ENCODE results near the gene PARD3B.

DNA sequence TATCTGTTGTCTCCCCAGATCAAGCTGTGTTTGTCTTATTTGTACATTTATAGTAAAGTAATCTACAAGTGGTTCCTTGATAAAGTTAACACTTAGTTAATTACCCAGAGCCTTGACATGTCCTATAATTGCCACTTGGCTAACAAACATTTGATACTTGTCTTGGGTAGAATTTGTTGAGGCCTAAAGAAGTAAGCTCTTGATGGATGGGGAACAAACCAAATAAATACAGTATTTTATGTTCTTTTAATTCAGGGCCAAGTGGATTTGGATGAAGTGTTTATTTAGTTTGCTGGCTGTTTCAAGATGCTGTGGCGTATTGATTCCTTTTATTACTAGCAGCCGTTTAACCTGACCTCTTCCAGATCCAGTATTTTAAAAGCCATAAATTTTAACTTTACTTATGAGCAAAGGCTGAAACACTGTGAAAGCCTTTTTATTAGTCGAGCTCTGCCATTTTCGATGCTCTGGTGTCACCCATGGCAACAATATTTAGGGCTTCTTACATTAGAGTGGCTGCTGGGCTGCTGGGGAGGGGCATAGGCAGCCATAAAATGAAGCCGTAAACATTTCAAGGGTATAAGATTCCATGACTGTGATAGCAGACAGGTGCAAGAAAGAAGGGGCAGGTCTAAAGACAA is 735.4 kb downstream of the PARD3B start:
- TF ChIP-seq, protein P1, sequence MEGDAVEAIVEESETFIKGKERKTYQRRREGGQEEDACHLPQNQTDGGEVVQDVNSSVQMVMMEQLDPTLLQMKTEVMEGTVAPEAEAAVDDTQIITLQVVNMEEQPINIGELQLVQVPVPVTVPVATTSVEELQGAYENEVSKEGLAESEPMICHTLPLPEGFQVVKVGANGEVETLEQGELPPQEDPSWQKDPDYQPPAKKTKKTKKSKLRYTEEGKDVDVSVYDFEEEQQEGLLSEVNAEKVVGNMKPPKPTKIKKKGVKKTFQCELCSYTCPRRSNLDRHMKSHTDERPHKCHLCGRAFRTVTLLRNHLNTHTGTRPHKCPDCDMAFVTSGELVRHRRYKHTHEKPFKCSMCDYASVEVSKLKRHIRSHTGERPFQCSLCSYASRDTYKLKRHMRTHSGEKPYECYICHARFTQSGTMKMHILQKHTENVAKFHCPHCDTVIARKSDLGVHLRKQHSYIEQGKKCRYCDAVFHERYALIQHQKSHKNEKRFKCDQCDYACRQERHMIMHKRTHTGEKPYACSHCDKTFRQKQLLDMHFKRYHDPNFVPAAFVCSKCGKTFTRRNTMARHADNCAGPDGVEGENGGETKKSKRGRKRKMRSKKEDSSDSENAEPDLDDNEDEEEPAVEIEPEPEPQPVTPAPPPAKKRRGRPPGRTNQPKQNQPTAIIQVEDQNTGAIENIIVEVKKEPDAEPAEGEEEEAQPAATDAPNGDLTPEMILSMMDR (IDR thresholded peaks at IDR 0.05; ENCODE audit: control extremely low read depth in 1 of 3, insufficient read depth in 1 of 3, low read depth in 1 of 3, low read length in 3 of 3) = no peak
- no peak for TF ChIP-seq TCF12 (IDR thresholded peaks at IDR 0.05; ENCODE audit: low read depth, low read length)
- TF ChIP-seq CEBPB (IDR thresholded peaks at IDR 0.05; ENCODE audit: low read depth, low read length) = no peak
- TF ChIP-seq JUND (IDR thresholded peaks at IDR 0.05; ENCODE audit: low read length) = no peak
- no peak for TF ChIP-seq SRF (IDR thresholded peaks at IDR 0.05; ENCODE audit: low read depth, low read length)
- TF ChIP-seq EGR1 (IDR thresholded peaks at IDR 0.05; ENCODE audit: borderline replicate concordance, low read depth, low read length) = no peak

Data from H1 (cell line).